Tibial artery (tissue), 4 donors: ENCODE results near the gene MRPL17.
A peak's percentile ranks its signal among the peaks of the same experiment; 100 is the strongest.

Source experiments
- DNase-seq, 2 donors: peaks; one replicate each; pipeline ENCODE4 v3.0.0-alpha.2; 2019
- H3K27ac ChIP-seq, 2 donors: fragments of 200-600 bp; sonication (generic) in 1 of 2; 1 replicate in 1 of 2; 2 replicates in 1 of 2; pipeline ENCODE4 v1.5.1; 2018 to 2019; ENCODE audit warnings: mild to moderate bottlenecking in 1 of 2
- H3K27me3 ChIP-seq, 2 donors: fragments of 200-600 bp; sonication (generic) in 1 of 2; one replicate each; pipeline versions ENCODE4 v1.5.1 to v1.6.0; 2016 to 2019
- H3K36me3 ChIP-seq, 3 donors: fragments of 200-600 bp; sonication (generic) in 2 of 3; one replicate each; pipeline ENCODE4 v1.5.1; 2016 to 2019; ENCODE audit warnings: mild to moderate bottlenecking in 2 of 3
- H3K4me1 ChIP-seq, 4 donors: fragments of 200-600 bp; sonication (generic) in 2 of 4; 1 replicate in 3 of 4; 2 replicates in 1 of 4; pipeline ENCODE4 v1.5.1; 2016 to 2019
- H3K4me3 ChIP-seq, 2 donors: fragments of 200-600 bp; sonication (generic) in 1 of 2; 1 replicate in 1 of 2; 2 replicates in 1 of 2; pipeline ENCODE4 v1.5.1; 2018 to 2019; ENCODE audit warnings: mild to moderate bottlenecking in 2 of 2
- H3K9me3 ChIP-seq, 3 donors: fragments of 200-600 bp; sonication (generic) in 1 of 3; one replicate each; pipeline ENCODE4 v1.5.1; 2016 to 2019
- intact Hi-C: fragments of 100-400 bp; cut with DNase I; formaldehyde crosslinking; loops from one replicate; pipeline ENCODE4 v1.15.0; 2023; ENCODE audit warnings: low total_unique reads
- TF ChIP-seq, protein P1 (sequence below), 2 experiments: fragments of 200-600 bp in 1 of 2; fragments of 450-650 bp in 1 of 2; IDR thresholded peaks; one replicate each; pipeline ENCODE4 v1.5.1; 2017 to 2019; ENCODE audit warnings: antibody characterized with exemption in 2 of 2, mild to moderate bottlenecking in 1 of 2, moderate library complexity in 1 of 2

Gene MRPL17

DNA sequence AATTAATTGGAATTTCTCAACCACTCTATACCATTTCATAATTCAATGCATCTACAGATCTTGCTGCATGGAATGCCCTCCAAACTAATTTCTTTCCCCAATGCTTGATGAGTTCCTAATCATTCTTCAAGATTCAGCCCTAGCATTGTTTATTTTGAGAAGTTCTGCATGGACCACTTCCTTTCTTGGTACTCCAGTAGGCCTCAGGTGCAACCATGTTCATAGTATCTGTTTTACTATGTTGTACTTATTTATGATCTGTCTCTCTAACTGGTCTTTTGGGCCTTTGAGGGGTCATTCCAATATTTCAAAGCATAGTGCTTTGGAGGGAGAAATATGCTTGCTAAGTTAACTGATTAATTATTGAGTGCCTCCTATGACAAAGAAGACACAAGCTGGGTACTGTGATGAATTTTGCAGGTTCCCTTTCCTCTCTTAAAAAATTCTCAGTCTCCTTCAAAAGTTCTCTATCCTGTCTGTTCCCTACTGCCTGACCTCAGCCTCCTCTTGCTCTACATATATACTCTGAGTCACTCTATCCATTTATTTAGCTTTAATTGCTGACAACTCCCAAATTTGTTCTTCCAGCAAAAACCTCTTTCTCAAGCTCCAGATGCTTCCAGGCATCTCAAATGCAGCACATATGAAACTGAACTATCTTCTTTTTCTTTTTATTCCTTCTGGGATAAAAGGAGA lies 9.5 kb downstream of the MRPL17 start:
- Histone ChIP-seq H3K4me1 (no peaks in the 10 kb centered on the region), H3K4me3 (no peak overlapping the region), H3K36me3 (no peaks in the 10 kb centered on the region), H3K27ac (no peak overlapping the region), H3K27me3 (no peaks in the 10 kb centered on the region), H3K9me3 (no peaks in the 10 kb centered on the region)
- TF ChIP-seq, protein P1, sequence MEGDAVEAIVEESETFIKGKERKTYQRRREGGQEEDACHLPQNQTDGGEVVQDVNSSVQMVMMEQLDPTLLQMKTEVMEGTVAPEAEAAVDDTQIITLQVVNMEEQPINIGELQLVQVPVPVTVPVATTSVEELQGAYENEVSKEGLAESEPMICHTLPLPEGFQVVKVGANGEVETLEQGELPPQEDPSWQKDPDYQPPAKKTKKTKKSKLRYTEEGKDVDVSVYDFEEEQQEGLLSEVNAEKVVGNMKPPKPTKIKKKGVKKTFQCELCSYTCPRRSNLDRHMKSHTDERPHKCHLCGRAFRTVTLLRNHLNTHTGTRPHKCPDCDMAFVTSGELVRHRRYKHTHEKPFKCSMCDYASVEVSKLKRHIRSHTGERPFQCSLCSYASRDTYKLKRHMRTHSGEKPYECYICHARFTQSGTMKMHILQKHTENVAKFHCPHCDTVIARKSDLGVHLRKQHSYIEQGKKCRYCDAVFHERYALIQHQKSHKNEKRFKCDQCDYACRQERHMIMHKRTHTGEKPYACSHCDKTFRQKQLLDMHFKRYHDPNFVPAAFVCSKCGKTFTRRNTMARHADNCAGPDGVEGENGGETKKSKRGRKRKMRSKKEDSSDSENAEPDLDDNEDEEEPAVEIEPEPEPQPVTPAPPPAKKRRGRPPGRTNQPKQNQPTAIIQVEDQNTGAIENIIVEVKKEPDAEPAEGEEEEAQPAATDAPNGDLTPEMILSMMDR (IDR thresholded peaks at IDR 0.05), result no peak
- no peak for DNase-seq
- intact Hi-C loops, result no loop called here

DNA sequence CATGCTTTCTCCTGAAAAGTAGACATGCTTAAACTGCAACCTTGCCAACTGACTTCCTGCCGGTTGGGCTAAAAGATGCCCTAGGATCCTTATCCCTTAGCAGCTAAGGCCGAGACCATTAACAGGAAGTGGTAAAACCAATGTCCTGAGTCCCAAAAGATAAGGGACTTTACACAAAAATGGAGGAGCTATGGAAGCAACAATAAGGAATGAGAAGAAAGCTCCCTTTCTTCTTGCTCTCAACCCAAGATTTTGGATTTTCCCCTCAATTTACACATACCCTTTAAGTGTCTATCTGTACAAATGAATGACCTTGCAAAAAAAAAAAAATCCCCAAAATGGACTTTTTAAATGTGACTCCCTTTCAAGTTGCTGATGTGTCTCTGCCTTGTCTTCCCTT lies 11.1 kb downstream of the MRPL17 start:
- no peak for DNase-seq
- Histone ChIP-seq H3K4me3 (no peak overlapping the region), H3K9me3 (no peaks in the 10 kb centered on the region), H3K27ac (no peak overlapping the region), H3K27me3 (no peaks in the 10 kb centered on the region), H3K36me3 (no peaks in the 10 kb centered on the region), H3K4me1 (no peaks in the 10 kb centered on the region)
- TF ChIP-seq, protein P1 (IDR thresholded peaks at IDR 0.05), result no peak
- intact Hi-C loops, result no loop called here

DNA sequence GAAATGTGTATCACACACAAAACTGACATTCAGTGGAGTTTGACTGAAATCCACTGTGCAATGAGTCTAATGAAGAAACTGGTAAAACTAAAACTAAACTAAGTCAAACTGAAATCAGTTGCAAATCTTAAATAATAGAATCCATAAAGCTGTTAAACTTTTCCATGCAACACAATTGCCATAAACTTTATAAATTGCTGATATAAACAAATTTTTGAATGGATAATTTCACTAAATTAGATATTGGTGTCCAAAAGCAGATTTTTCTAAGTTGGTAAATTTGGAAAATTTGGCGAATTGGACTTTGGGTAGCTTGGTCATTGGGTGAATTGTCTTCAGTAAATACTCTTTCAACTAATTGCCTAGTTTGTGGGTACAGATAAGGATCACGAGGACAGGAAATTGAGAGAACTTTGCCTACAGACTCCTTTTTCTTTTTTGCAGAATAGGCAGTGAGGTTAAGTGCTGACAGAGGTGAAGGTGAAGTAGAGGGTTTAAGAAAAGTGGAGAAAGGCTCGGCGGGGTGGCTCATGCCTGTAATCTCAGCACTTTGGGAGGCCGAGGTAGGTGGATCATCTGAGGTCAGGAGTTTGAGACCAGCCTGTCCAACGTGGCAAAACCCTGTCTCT lies 12.8 kb downstream of the MRPL17 start:
- H3K9me3 ChIP-seq, result no peaks in the 10 kb centered on the region
- no peak overlapping the region for H3K4me3 ChIP-seq
- no peaks in the 10 kb centered on the region for H3K4me1 ChIP-seq
- H3K27ac ChIP-seq, result no peak overlapping the region
- DNase-seq, result no peak
- no peaks in the 10 kb centered on the region for H3K36me3 ChIP-seq
- TF ChIP-seq, protein P1 (IDR thresholded peaks at IDR 0.05), result no peak
- intact Hi-C loops, result no loop called here
- H3K27me3 ChIP-seq, result no peaks in the 10 kb centered on the region

DNA sequence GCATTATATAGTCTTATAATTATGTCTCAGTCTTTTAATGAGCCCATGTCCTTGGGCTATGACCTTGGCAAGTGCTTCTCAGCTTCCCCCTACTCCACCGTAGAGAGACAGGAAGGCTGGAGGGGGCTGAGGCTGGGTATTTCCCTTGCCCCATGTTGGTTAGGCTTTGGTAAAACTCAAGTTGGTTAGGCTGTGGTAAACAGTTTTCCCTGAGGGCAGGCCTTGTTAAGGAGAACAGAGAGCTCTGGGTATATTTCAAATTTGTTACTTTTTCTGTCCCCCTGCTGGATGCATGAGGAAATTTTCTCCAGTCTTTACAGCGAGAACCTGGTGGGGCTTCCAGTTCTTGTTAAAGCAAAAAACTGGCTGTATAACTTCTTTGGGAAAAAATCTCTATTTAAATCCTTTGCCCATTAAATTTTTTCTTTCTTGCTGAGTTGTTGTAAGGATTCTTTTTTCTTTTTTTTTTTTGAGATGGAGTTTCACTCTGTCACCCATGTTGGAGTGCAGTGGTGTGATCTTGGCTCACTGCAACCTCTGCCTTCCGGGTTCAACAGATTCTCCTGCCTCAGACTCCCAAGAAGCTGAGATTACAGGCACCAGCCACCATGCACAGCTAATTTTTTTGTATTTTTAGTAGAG lies 15.3 kb downstream of the MRPL17 start:
- Histone ChIP-seq H3K4me1 (peaks cover 0 to 8% (median 0%) of the 10 kb centered on the region in 4 donors), H3K9me3 (no peaks in the 10 kb centered on the region), H3K27me3 (no peaks in the 10 kb centered on the region), H3K4me3 (no peak overlapping the region), H3K36me3 (no peaks in the 10 kb centered on the region), H3K27ac (no peak overlapping the region)
- DNase-seq, result no peak
- intact Hi-C loops, result no loop called here
- TF ChIP-seq, protein P1 (IDR thresholded peaks at IDR 0.05), result peak; percentile 55 to 69

DNA sequence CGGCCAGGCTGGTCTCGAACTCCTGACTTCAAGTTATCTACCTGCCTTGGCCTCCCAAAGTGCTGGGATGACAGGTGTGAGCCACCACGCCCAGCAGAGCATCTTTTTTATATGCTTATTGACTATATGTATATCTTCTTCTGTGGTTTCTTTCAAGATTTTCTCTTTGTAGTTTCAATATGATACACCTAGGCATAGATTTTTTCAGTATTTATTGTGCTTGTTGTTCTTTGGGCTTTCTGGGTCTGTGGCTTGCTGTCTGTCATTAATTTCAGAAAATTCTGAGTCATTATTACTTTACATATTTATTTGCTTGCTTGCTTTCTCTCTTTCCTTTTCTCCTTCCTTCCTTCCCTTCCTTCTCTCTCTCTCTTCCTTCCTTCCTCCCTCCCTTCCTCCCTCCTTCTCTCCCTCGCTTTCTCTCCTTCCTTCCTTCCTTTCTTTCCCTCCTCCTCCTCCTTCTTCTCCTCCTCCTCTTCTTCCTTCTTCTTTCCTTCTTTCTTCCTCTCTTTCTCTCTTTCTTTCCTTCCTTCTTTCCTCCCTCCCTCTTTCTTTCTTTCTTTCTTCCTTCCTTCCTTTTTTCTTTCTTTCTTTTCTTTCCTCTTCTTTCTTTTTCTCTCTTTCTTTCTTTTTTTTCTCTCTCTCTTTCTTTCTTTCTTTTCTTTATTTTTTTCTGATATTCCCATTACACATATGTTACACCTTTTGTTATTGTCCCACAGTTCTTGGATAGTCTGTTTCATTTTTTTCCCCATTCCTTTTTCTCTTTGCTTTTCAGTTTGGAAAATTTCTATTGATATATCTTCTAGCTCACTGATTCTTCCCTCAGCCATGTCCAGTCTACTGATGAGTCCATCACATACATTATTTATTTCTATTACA lies 16.6 kb downstream of the MRPL17 start:
- Histone ChIP-seq H3K4me3 (no peak overlapping the region), H3K4me1 (peaks cover 0 to 8% (median 0%) of the 10 kb centered on the region in 4 donors), H3K27me3 (no peaks in the 10 kb centered on the region), H3K9me3 (no peaks in the 10 kb centered on the region), H3K36me3 (no peaks in the 10 kb centered on the region), H3K27ac (no peak overlapping the region)
- TF ChIP-seq, protein P1 (IDR thresholded peaks at IDR 0.05), result no peak
- no peak for DNase-seq
- intact Hi-C loops, result no loop called here
